IMR-90 (cell line): Measurements from ENCODE around the gene ZC2HC1C. TPM values are rescaled to one million over a fixed set of nuclear protein-coding genes. Genes with fewer than 3 reads are reported as not detected.

Experiments used
- ATAC-seq: fragments of 200-7000 bp; cut with Tn5 transposase; 2 replicates; pipeline ENCODE4 v1.9.1; 2020; ENCODE audit warnings: low read depth, mild to moderate bottlenecking, moderate library complexity
- BruUV-seq: library from RNA; stranded (reverse); fragments of 400-500 nt; replicated peaks from 2 replicates; lab custom pipeline; 2021; lab: Mats Ljungman, UMichigan
- CTCF ChIA-PET: fragments of 300-600 bp; formaldehyde crosslinking; extraction: SDS; loops from one replicate; lab custom pipeline; 2021; ENCODE audit warnings: antibody characterized with exemption; lab: Yijun Ruan, JAX
- POLR2A ChIA-PET: fragments of 300-600 bp; sonication (Branson Sonifier 250); formaldehyde crosslinking; loops from one replicate; lab custom pipeline; 2022; ENCODE audit warnings: antibody characterized with exemption; ENCODE audit not compliant: unreplicated experiment; lab: Charles Lee
- DNase-seq: peaks from one replicate; pipeline ENCODE4 v3.0.0; 2013
- H2AFZ ChIP-seq: replicated peaks from 2 replicates; pipeline ENCODE3; 2013; ENCODE audit warnings: low read length, mild to moderate bottlenecking; ENCODE audit not compliant: poor library complexity
- H2AK5ac ChIP-seq: 2 replicates; pipeline ENCODE4 v1.6.1; 2013; ENCODE audit warnings: low read depth, low read length, inconsistent platforms
- H2AK9ac ChIP-seq: replicated peaks from 2 replicates; pipeline ENCODE3; 2013; ENCODE audit warnings: mild to moderate bottlenecking, low read depth, low read length, moderate library complexity; ENCODE audit not compliant: poor library complexity
- H2BK120ac ChIP-seq: 2 replicates; pipeline ENCODE4 v1.6.1; 2013; ENCODE audit warnings: low read depth, low read length, inconsistent platforms
- H2BK15ac ChIP-seq: 3 replicates; pipeline ENCODE4 v1.6.1; 2013; ENCODE audit warnings: low read depth, low read length, inconsistent platforms
- H2BK20ac ChIP-seq: 2 replicates; pipeline ENCODE4 v1.6.1; 2013; ENCODE audit warnings: low read depth, mild to moderate bottlenecking, inconsistent platforms, low read length, moderate library complexity
- H2BK5ac ChIP-seq: 2 replicates; pipeline ENCODE4 v1.6.1; 2013; ENCODE audit warnings: mild to moderate bottlenecking, low read depth, low read length, inconsistent platforms; ENCODE audit not compliant: poor library complexity, severe bottlenecking
- H3K14ac ChIP-seq: replicated peaks from 2 replicates; pipeline ENCODE4 v1.6.1; 2013; ENCODE audit warnings: low read depth, low read length, inconsistent platforms
- H3K18ac ChIP-seq: 2 replicates; pipeline ENCODE4 v1.6.1; 2013; ENCODE audit warnings: low read depth, low read length, control low read depth
- H3K23ac ChIP-seq: 2 replicates; pipeline ENCODE4 v1.6.1; 2013; ENCODE audit warnings: low read depth, low read length, inconsistent platforms
- H3K27ac ChIP-seq: 2 replicates; pipeline ENCODE4 v1.5.1; 2013; ENCODE audit warnings: mild to moderate bottlenecking, control low read depth, low read length; ENCODE audit not compliant: insufficient read depth
- H3K27me3 ChIP-seq: 2 replicates; pipeline ENCODE4 v1.6.1; 2013; ENCODE audit warnings: low read length; ENCODE audit not compliant: control insufficient read depth, insufficient read depth
- H3K36me3 ChIP-seq: 2 replicates; pipeline ENCODE4 v1.6.1; 2013; ENCODE audit warnings: low read length, mixed read lengths; ENCODE audit not compliant: control insufficient read depth, insufficient read depth
- H3K4ac ChIP-seq: 2 replicates; pipeline ENCODE4 v1.6.1; 2013; ENCODE audit warnings: low read depth, low read length, inconsistent platforms
- H3K4me1 ChIP-seq: 2 replicates; pipeline ENCODE4 v1.6.1; 2013; ENCODE audit warnings: low read length, mixed read lengths; ENCODE audit not compliant: control insufficient read depth, insufficient read depth
- H3K4me2 ChIP-seq: 2 replicates; pipeline ENCODE4 v1.6.1; 2013; ENCODE audit warnings: low read depth, mild to moderate bottlenecking, control low read depth, low read length, moderate library complexity
- H3K4me3 ChIP-seq: 2 replicates; pipeline ENCODE4 v1.5.1; 2013; ENCODE audit warnings: low read depth, mild to moderate bottlenecking, control low read depth, low read length, moderate library complexity; ENCODE audit not compliant: insufficient read depth
- H3K56ac ChIP-seq: 2 replicates; pipeline ENCODE4 v1.6.1; 2013; ENCODE audit warnings: low read length, inconsistent platforms; ENCODE audit not compliant: insufficient read depth; ENCODE audit errors: extremely low read depth
- H3K79me1 ChIP-seq, 2 experiments: 2 replicates each; pipeline ENCODE4 v1.6.1; 2013; ENCODE audit warnings: low read length in 2 of 2, inconsistent platforms in 1 of 2, low read depth in 1 of 2
- H3K9ac ChIP-seq: 2 replicates; pipeline ENCODE4 v1.6.1; 2013; ENCODE audit warnings: low read depth, low read length, control low read depth
- H3K9me1 ChIP-seq: 2 replicates; pipeline ENCODE4 v1.6.1; 2013; ENCODE audit warnings: low read length, inconsistent platforms; ENCODE audit not compliant: insufficient read depth
- H3K9me3 ChIP-seq: 2 replicates; pipeline ENCODE4 v1.6.1; 2013; ENCODE audit warnings: low read length; ENCODE audit not compliant: control insufficient read depth, insufficient read depth
- H4K20me1 ChIP-seq: 2 replicates; pipeline ENCODE4 v1.6.1; 2013; ENCODE audit warnings: low read length, inconsistent platforms; ENCODE audit not compliant: insufficient read depth
- H4K5ac ChIP-seq: 2 replicates; pipeline ENCODE4 v1.6.1; 2013; ENCODE audit warnings: mild to moderate bottlenecking, low read depth, low read length, control low read depth
- H4K8ac ChIP-seq, 2 experiments: 2 replicates each; pipeline ENCODE4 v1.6.1; 2013; ENCODE audit warnings: low read depth in 2 of 2, low read length in 2 of 2, control low read depth in 1 of 2, inconsistent platforms in 1 of 2
- H4K91ac ChIP-seq: 2 replicates; pipeline ENCODE4 v1.6.1; 2013; ENCODE audit warnings: low read depth, low read length, inconsistent platforms; ENCODE audit not compliant: insufficient read depth
- MXI1 ChIP-seq: IDR thresholded peaks from 2 replicates; pipeline ENCODE4 v1.6.1; 2012; ENCODE audit warnings: low read depth, mild to moderate bottlenecking, low read length, moderate library complexity, borderline replicate concordance
- WGBS, 2 experiments: methylation state at CpG; one replicate each; pipeline versions ENCODE4 v1.1.5 to v1.1.7; 2013; ENCODE audit warnings: missing lambda C conversion rate in 2 of 2; ENCODE audit not compliant: insufficient read length in 1 of 2; ENCODE audit errors: extremely low coverage in 2 of 2; 5-methylcytosine and 5-hydroxymethylcytosine counted together
- dilution Hi-C: fragments of 300-500 bp; cut with HindIII; formaldehyde crosslinking; loops from one replicate; pipeline ENCODE4 v1.14.3; 2018; ENCODE audit warnings: low sequenced_read_pairs; ENCODE audit not compliant: unreplicated experiment
- in situ Hi-C: fragments of 300-500 bp; cut with MboI; formaldehyde crosslinking; loops from 3 replicates; pipeline ENCODE4 v1.14.3; 2019; ENCODE audit warnings: low sequenced_read_pairs, inconsistent platforms, mixed read lengths
- intact Hi-C: fragments of 100-400 bp; cut with micrococcal nuclease; formaldehyde crosslinking; loops from 2 replicates; pipeline ENCODE4 v1.10.0; 2022
- polyA plus RNA-seq, 3 experiments: library from polyadenylated mRNA; depleted of rRNA; stranded (reverse); fragments of >200 nt; gene quantifications; 2 replicates each; pipeline ENCODE4 v1.2.3, GENCODE V29; 2012; ENCODE audit warnings: low replicate concordance in 1 of 3
- total RNA-seq: library from RNA; depleted of rRNA; stranded (reverse); fragments of >200 nt; gene quantifications from 2 replicates; pipeline ENCODE4 v1.2.3, GENCODE V29; 2012

The ZC2HC1C gene
- total and polyA plus RNA-seq, 2 of the 4 experiments (the other 2 are of a cell fraction), result 0.15 to 0.54 TPM

GRCh38 chr14:75054421-75054820 is 15.0 kb upstream of the ZC2HC1C start:
- no peak overlapping the region for H2BK120ac ChIP-seq
- no peaks in the 10 kb centered on the region for H3K9me3 ChIP-seq
- no peak overlapping the region for H4K91ac ChIP-seq
- H2BK20ac ChIP-seq, result no peak overlapping the region
- peaks cover 6 to 19% of the 10 kb centered on the region in 2 experiments for H3K79me1 ChIP-seq
- no TSS peak for BruUV-seq
- H4K20me1 ChIP-seq, result no peaks in the 10 kb centered on the region
- no peak overlapping the region for H2AFZ ChIP-seq
- ATAC-seq, result no peak
- H3K56ac ChIP-seq, result no peak overlapping the region
- H2BK15ac ChIP-seq, result no peak overlapping the region
- no peak overlapping the region for H3K4me2 ChIP-seq
- TF ChIP-seq MXI1, result no peak
- H3K4ac ChIP-seq, result no peak overlapping the region
- no CpG with 5 or more reads among the region's 1 CpG for WGBS, 2 experiments
- H3K36me3 ChIP-seq, result no peaks in the 10 kb centered on the region
- H3K27ac ChIP-seq, result no peak overlapping the region
- ChIA-PET CTCF (no interaction called here), POLR2A (no interaction called here)
- dilution Hi-C loops (no loop called here), intact Hi-C loops (no loop called here), in situ Hi-C loops (no loop called here)
- no peak overlapping the region for H3K14ac ChIP-seq
- H2AK5ac ChIP-seq, result no peak overlapping the region
- no peak overlapping the region for H3K18ac ChIP-seq
- DNase-seq, result no peak
- no peaks in the 10 kb centered on the region for H3K27me3 ChIP-seq
- no peak overlapping the region for H3K23ac ChIP-seq
- H4K8ac ChIP-seq, result no peak overlapping the region
- H3K4me1 ChIP-seq, result peaks cover 2% of the 10 kb centered on the region; the same call in 1 of the 2 replicates
- peaks cover 2% of the 10 kb centered on the region; the same call in 1 of the 2 replicates for H3K9me1 ChIP-seq
- no peak overlapping the region for H2BK5ac ChIP-seq
- no peak overlapping the region for H4K5ac ChIP-seq
- H3K4me3 ChIP-seq, result no peak overlapping the region
- no peak overlapping the region for H3K9ac ChIP-seq
- no peak overlapping the region for H2AK9ac ChIP-seq
